Stomach (tissue), 9 donors: ENCODE results near the gene ZMYND8. TPM values are rescaled to one million over a fixed set of nuclear protein-coding genes. Genes with fewer than 3 reads are reported as not detected.
A peak's percentile ranks its signal among the peaks of the same experiment; 100 is the strongest.
"Not testable (repeated sequence)": the region's sequence is repeated elsewhere in the genome, so short reads cannot be mapped to it uniquely, and the experiment has no call there.

Experiments
- DNase-seq, 2 donors: peaks; one replicate each; pipeline versions ENCODE4 v3.0.0 to v3.0.0-alpha.2; 2013 to 2019
- H3K27ac ChIP-seq, 5 donors: fragments of 200-600 bp in 4 of 5; sonication (generic) in 4 of 5; one replicate each; pipeline ENCODE4 v1.5.1; 2013 to 2019; ENCODE audit warnings: mild to moderate bottlenecking in 1 of 5, moderate library complexity in 1 of 5
- H3K27me3 ChIP-seq, 3 donors: fragments of 200-600 bp; sonication (generic); one replicate each; pipeline ENCODE4 v1.5.1; 2017 to 2019; ENCODE audit warnings: mixed run types in 1 of 3
- H3K36me3 ChIP-seq, 4 donors: fragments of 200-600 bp; sonication (generic); 1 replicate in 3 of 4; 2 replicates in 1 of 4; pipeline ENCODE4 v1.5.1; 2016 to 2019
- H3K4me1 ChIP-seq, 4 donors: fragments of 200-600 bp; sonication (generic); one replicate each; pipeline ENCODE4 v1.5.1; 2016 to 2019
- H3K4me3 ChIP-seq, 4 donors: fragments of 200-600 bp; sonication (generic) in 3 of 4; one replicate each; pipeline ENCODE4 v1.5.1; 2016 to 2019; ENCODE audit warnings: mild to moderate bottlenecking in 1 of 4
- H3K9me3 ChIP-seq, 4 donors: fragments of 200-600 bp; sonication (generic); one replicate each; pipeline ENCODE4 v1.5.1; 2016 to 2019
- CTCF ChIP-seq, 7 experiments: fragments of 450-650 bp in 4 of 7; fragments of 200-600 bp in 3 of 7; sonication (generic) in 3 of 7; IDR thresholded peaks; one replicate each; pipeline ENCODE4 v1.5.1; 2016 to 2019; ENCODE audit warnings: antibody characterized with exemption in 7 of 7, control low read depth in 2 of 7, mild to moderate bottlenecking in 1 of 7
- EP300 ChIP-seq: sonication (generic); formaldehyde crosslinking; IDR thresholded peaks from one replicate; pipeline ENCODE4 v1.6.1; 2017; ENCODE audit warnings: antibody characterized with exemption
- POLR2A ChIP-seq, 4 donors: fragments of 450-650 bp; IDR thresholded peaks; one replicate each; pipeline ENCODE4 v1.6.1; 2016; ENCODE audit warnings: antibody characterized with exemption in 4 of 4, control low read depth in 2 of 4, mild to moderate bottlenecking in 1 of 4, moderate library complexity in 1 of 4
- POLR2AphosphoS5 ChIP-seq, 3 donors: sonication (generic); formaldehyde crosslinking; IDR thresholded peaks; one replicate each; pipeline ENCODE4 v1.6.1; 2016; ENCODE audit warnings: antibody characterized with exemption in 3 of 3
- WGBS, 5 donors: extraction: QIAGEN DNeasy Blood & Tissue Kit in 3 of 5; methylation state at CpG; one replicate each; pipeline versions ENCODE4 v1.1.5 to v1.1.7; 2013 to 2018; 5-methylcytosine and 5-hydroxymethylcytosine counted together
- intact Hi-C: fragments of 100-400 bp; cut with DNase I; formaldehyde crosslinking; loops from one replicate; pipeline ENCODE4 v1.15.1; 2023; ENCODE audit warnings: low total_unique reads
- polyA plus RNA-seq, 3 donors: library from polyadenylated mRNA; stranded (reverse); fragments of 200-250 nt; gene quantifications; one replicate each; pipeline ENCODE4 v1.2.3, GENCODE V29; 2013
- total RNA-seq, 5 donors: library from RNA; depleted of rRNA; stranded (reverse); fragments of >200 nt; gene quantifications; one replicate each; pipeline versions ENCODE4 v1.1.0 to v1.2.3, GENCODE V29; 2014 to 2016
- donor health status: healthy with polysubstance abuse.
- donor health status: Bipolar disorder and iron deficiency.
- donor health status: healthy.

ZMYND8 gene
- total and polyA plus RNA-seq, 8 donors, result 9.2 to 82.6 (median 39.4) TPM

DNA sequence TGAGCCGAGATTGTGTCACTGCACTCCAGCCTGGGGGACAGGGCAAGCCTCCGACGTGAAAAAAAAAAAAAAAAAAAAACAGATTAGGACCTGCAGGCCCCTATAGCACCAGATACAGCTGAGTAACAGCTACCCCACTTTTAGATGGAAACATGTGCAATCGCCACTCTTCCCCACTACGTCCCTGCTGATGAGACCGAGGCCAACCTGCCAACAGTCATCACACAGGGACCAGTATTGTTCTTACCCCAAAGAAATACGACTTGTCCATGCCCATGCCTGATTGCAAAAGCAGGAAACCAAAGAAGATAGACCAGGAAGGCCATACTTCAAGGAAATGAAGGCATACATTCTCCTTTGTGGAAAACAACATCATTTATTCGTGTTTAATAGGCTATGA is 45.8 kb downstream of the ZMYND8 start:
- intact Hi-C loops, result no loop called here
- WGBS, 5 donors, result 77 to 92% (median 81%) methylated on average over 8 of the region's 8 CpGs

GRCh38 chr20:47309806-47310426 is 46.6 kb downstream of the ZMYND8 start:
- 55 to 80% (median 58%) methylated on average over 11 of the region's 11 CpGs for WGBS, 5 donors
- TF ChIP-seq POLR2A (IDR thresholded peaks at IDR 0.05) (no peak), CTCF (IDR thresholded peaks at IDR 0.05) (no peak), POLR2AphosphoS5 (IDR thresholded peaks at IDR 0.05) (no peak), EP300 (no peak)
- Histone ChIP-seq H3K4me3 (no peak overlapping the region), H3K9me3 (no peaks in the 10 kb centered on the region), H3K27ac (peak overlapping the region; percentile 6 to 97 (median 57)), H3K4me1 (peaks cover 11 to 91% (median 53%) of the 10 kb centered on the region in 4 donors), H3K36me3 (peaks cover 4 to 62% (median 61%) of the 10 kb centered on the region in 4 donors), H3K27me3 (no peaks in the 10 kb centered on the region)
- peak in 1 of 2 donors; percentile 60 for DNase-seq
- intact Hi-C loops, result no loop called here

More for the DNA sequence above, 45.8 kb downstream of the ZMYND8 start:
- Histone ChIP-seq H3K27ac (peak overlapping the region; percentile 33 to 99 (median 74)), H3K4me3 (no peak overlapping the region), H3K36me3 (peaks cover 4 to 58% (median 54%) of the 10 kb centered on the region in 4 donors), H3K4me1 (peaks cover 17 to 91% (median 56%) of the 10 kb centered on the region in 4 donors), H3K27me3 (no peaks in the 10 kb centered on the region), H3K9me3 (no peaks in the 10 kb centered on the region)
- TF ChIP-seq POLR2AphosphoS5 (IDR thresholded peaks at IDR 0.05) (no peak), EP300 (no peak), CTCF (IDR thresholded peaks at IDR 0.05) (no peak), POLR2A (IDR thresholded peaks at IDR 0.05) (no peak)
- DNase-seq, result no peak

DNA sequence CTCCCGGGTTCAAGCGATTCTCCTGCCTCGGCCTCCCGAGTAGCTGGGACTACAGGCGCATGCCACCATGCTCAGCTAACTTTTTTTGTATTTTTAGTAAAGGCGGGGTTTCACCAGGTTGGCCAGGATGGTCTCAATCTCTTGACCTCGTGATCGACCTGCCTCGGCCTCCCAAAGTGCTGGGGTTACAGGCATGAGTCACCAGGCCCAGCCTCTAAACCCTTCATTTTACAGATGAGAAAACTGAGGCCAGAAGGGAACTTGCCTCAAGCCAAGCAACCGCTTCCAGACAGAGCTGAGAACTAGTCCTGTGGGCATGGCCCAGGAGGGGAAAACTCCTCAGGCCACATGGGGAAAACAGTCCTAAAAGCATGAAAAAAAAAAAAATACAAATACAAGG is 47.1 kb downstream of the ZMYND8 start:
- DNase-seq, result no peak
- TF ChIP-seq POLR2AphosphoS5 (IDR thresholded peaks at IDR 0.05) (no peak), POLR2A (IDR thresholded peaks at IDR 0.05) (no peak), EP300 (no peak), CTCF (IDR thresholded peaks at IDR 0.05) (no peak)
- Histone ChIP-seq H3K9me3 (no peaks in the 10 kb centered on the region), H3K27ac (peak overlapping the region in 4 of 5 donors; percentile 56 to 97 (median 66)), H3K4me1 (peaks cover 11 to 91% (median 54%) of the 10 kb centered on the region in 4 donors), H3K36me3 (peaks cover 4 to 62% (median 61%) of the 10 kb centered on the region in 4 donors), H3K27me3 (no peaks in the 10 kb centered on the region), H3K4me3 (no peak overlapping the region)
- intact Hi-C loops, result no loop called here
- WGBS, 5 donors, result 89 to 95% (median 91%) methylated on average over 10 of the region's 10 CpGs

- peaks cover 20 to 94% (median 58%) of the 10 kb centered on the region in 4 donors for H3K4me1 ChIP-seq
- H3K9me3 ChIP-seq, intact Hi-C loops, H3K4me3 ChIP-seq, H3K27me3 ChIP-seq, DNase-seq: not testable (repeated sequence)
- H3K36me3 ChIP-seq, result peaks cover 4 to 67% (median 62%) of the 10 kb centered on the region in 4 donors
- peak overlapping the region in 3 of 5 donors; percentile 12 to 97 (median 74) for H3K27ac ChIP-seq
- WGBS, 5 donors, result 94 to 98% (median 95%) methylated on average over 9 of the region's 9 CpGs
These were observed 48.9 kb downstream of the ZMYND8 start for GRCh38 chr20:47307569-47307968.
